HEK293 (cell line): ENCODE measurements around the gene ANO7.

Experiments used
- CTCF ChIA-PET: fragments of 350-600 bp; formaldehyde crosslinking; extraction: SDS; loops from one replicate; lab custom pipeline; 2021; ENCODE audit warnings: antibody characterized with exemption; lab: Yijun Ruan, JAX
- POLR2A ChIA-PET: fragments of 300-600 bp; formaldehyde crosslinking; extraction: SDS; loops from one replicate; lab custom pipeline; 2020; ENCODE audit warnings: antibody characterized with exemption, inconsistent platforms; lab: Yijun Ruan, JAX
- H3K27ac ChIP-seq: fragments of 200-500 bp; sonication (Bioruptor generic); 2 replicates; pipeline ENCODE4 v1.5.1; 2014; ENCODE audit warnings: low read depth, low read length, control low read depth, inconsistent platforms; ENCODE audit errors: extremely low read depth
- H3K36me3 ChIP-seq, 2 experiments: fragments of 200-500 bp in 1 of 2; sonication (Bioruptor generic) in 1 of 2; 1 replicate in 1 of 2; 2 replicates in 1 of 2; pipeline ENCODE4 v1.5.1; 2014 to 2017; ENCODE audit warnings: inconsistent platforms in 2 of 2, low read length in 2 of 2; ENCODE audit not compliant: control insufficient read depth in 2 of 2, insufficient read depth in 1 of 2
- H3K4me1 ChIP-seq: fragments of 200-500 bp; sonication (Bioruptor generic); 2 replicates; pipeline ENCODE4 v1.5.1; 2014; ENCODE audit warnings: mild to moderate bottlenecking, low read length, inconsistent platforms; ENCODE audit not compliant: control insufficient read depth, insufficient read depth
- H3K4me3 ChIP-seq: 2 replicates; pipeline ENCODE4 v1.5.1; 2011; ENCODE audit warnings: low read depth, mild to moderate bottlenecking, control low read depth, low read length, moderate library complexity
- H3K9me3 ChIP-seq: fragments of 200-500 bp; sonication (Bioruptor generic); 2 replicates; pipeline ENCODE4 v1.5.1; 2014; ENCODE audit warnings: low read depth, low read length, inconsistent platforms; ENCODE audit not compliant: control insufficient read depth, insufficient read depth
- MEIS1 ChIP-seq: sonication (generic); formaldehyde crosslinking; IDR thresholded peaks from 2 replicates; pipeline ENCODE4 v1.8.1; 2022; ENCODE audit warnings: missing genetic modification reagents, mild to moderate bottlenecking, borderline replicate concordance
- MZF1 ChIP-seq: fragments of 450-650 bp; formaldehyde crosslinking; IDR thresholded peaks from 2 replicates; pipeline ENCODE4 v1.5.1; 2017; ENCODE audit warnings: missing biosample characterization, missing genetic modification characterization, borderline replicate concordance
- SP3 ChIP-seq: fragments of 450-650 bp; formaldehyde crosslinking; IDR thresholded peaks from 2 replicates; pipeline ENCODE4 v1.5.1; 2016; ENCODE audit warnings: missing biosample characterization, missing genetic modification characterization
- ZBTB26 ChIP-seq: fragments of 450-650 bp; formaldehyde crosslinking; optimal IDR thresholded peaks from 2 replicates; pipeline ENCODE3; 2016; ENCODE audit warnings: missing biosample characterization, mild to moderate bottlenecking, missing genetic modification characterization
- ZFP3 ChIP-seq: fragments of 450-650 bp; formaldehyde crosslinking; IDR thresholded peaks from 2 replicates; pipeline ENCODE4 v1.5.1; 2016; ENCODE audit warnings: low read depth, missing biosample characterization, missing genetic modification characterization
- ZNF114 ChIP-seq: fragments of 450-650 bp; formaldehyde crosslinking; IDR thresholded peaks from 2 replicates; pipeline ENCODE4 v1.5.0; 2017; ENCODE audit warnings: missing biosample characterization, missing genetic modification characterization
- ZNF121 ChIP-seq: fragments of 450-650 bp; formaldehyde crosslinking; IDR thresholded peaks from 2 replicates; pipeline ENCODE4 v1.5.1; 2016; ENCODE audit warnings: missing biosample characterization, missing genetic modification characterization
- ZNF140 ChIP-seq: fragments of 450-650 bp; formaldehyde crosslinking; IDR thresholded peaks from 2 replicates; pipeline ENCODE4 v1.5.1; 2016; ENCODE audit warnings: missing biosample characterization, missing genetic modification characterization
- ZNF174 ChIP-seq: fragments of 450-650 bp; formaldehyde crosslinking; IDR thresholded peaks from 2 replicates; pipeline ENCODE4 v1.5.0; 2017; ENCODE audit warnings: missing biosample characterization, mild to moderate bottlenecking, missing genetic modification characterization
- ZNF280C ChIP-seq: fragments of 450-650 bp; formaldehyde crosslinking; IDR thresholded peaks from 2 replicates; pipeline ENCODE4 v1.5.1; 2016; ENCODE audit warnings: missing biosample characterization, missing genetic modification characterization
- ZNF350 ChIP-seq: fragments of 450-650 bp; formaldehyde crosslinking; IDR thresholded peaks from 2 replicates; pipeline ENCODE4 v1.5.0; 2017; ENCODE audit warnings: missing biosample characterization, mild to moderate bottlenecking, missing genetic modification characterization
- ZNF366 ChIP-seq: fragments of 450-650 bp; formaldehyde crosslinking; conservative IDR thresholded peaks from 2 replicates; pipeline ENCODE4 v1.5.1; 2016; ENCODE audit warnings: missing biosample characterization, missing genetic modification characterization
- ZNF426 ChIP-seq: fragments of 450-650 bp; formaldehyde crosslinking; IDR thresholded peaks from 2 replicates; pipeline ENCODE4 v1.5.1; 2017; ENCODE audit warnings: missing biosample characterization, missing genetic modification characterization, mild to moderate bottlenecking, inconsistent platforms, moderate library complexity
- ZNF473 ChIP-seq: fragments of 450-650 bp; formaldehyde crosslinking; IDR thresholded peaks from 2 replicates; pipeline ENCODE4 v1.5.1; 2017; ENCODE audit warnings: missing biosample characterization, missing genetic modification characterization
- ZNF544 ChIP-seq: fragments of 450-650 bp; formaldehyde crosslinking; IDR thresholded peaks from 2 replicates; pipeline ENCODE4 v1.5.0; 2017; ENCODE audit warnings: missing biosample characterization, missing genetic modification characterization
- ZNF629 ChIP-seq: fragments of 450-650 bp; formaldehyde crosslinking; IDR thresholded peaks from 2 replicates; pipeline ENCODE4 v1.5.1; 2017; ENCODE audit warnings: missing biosample characterization, missing genetic modification characterization
- ZNF777 ChIP-seq: fragments of 450-650 bp; formaldehyde crosslinking; IDR thresholded peaks from 2 replicates; pipeline ENCODE4 v1.5.1; 2017; ENCODE audit warnings: missing biosample characterization, missing genetic modification characterization, borderline replicate concordance
- TF ChIP-seq, protein P1 (sequence below): fragments of 450-650 bp; formaldehyde crosslinking; IDR thresholded peaks from 2 replicates; pipeline ENCODE4 v1.5.1; 2016; ENCODE audit warnings: missing biosample characterization, missing genetic modification characterization
- TF ChIP-seq, protein P2 (sequence below): fragments of 450-650 bp; formaldehyde crosslinking; IDR thresholded peaks from 2 replicates; pipeline ENCODE4 v1.5.1; 2016; ENCODE audit warnings: missing biosample characterization, missing genetic modification characterization

Gene ANO7

DNA sequence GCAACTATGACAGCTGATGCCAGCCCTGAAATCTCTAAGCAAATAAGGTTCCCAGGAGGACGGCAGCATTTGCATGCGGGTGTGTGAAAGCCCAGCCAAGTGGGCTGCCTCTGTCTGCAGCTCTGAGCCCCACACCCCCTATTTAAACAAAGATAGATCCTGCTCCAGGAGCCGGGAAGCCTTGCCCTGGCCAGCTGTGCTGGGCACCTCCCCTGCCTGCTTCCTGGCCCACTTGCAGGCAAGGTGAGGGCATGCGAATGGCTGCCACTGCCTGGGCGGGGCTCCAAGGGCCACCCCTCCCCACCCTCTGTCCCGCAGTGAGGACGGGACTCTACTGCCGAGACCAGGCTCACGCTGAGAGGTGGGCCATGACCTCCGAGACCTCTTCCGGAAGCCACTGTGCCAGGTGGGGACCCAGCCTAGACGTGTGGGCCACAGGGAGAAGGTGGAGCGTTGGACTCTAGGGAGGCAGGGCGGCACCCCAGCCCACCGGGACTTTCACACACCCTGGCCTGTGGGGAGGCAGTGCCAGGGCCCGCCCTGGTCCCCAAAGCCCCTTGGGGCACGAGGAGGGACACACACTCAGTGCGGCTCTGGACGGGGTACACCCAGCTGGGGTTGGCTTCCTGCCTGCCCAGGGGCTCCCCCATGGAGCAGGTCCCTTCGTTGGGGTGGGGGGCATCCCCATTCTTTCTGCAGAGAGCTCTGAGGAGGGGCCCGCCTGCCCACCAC lies at the start of gene ANO7 (continued):
- TF ChIP-seq ZNF174 (tag by site-specific recombination) (no peak), ZNF140 (no peak)

DNA sequence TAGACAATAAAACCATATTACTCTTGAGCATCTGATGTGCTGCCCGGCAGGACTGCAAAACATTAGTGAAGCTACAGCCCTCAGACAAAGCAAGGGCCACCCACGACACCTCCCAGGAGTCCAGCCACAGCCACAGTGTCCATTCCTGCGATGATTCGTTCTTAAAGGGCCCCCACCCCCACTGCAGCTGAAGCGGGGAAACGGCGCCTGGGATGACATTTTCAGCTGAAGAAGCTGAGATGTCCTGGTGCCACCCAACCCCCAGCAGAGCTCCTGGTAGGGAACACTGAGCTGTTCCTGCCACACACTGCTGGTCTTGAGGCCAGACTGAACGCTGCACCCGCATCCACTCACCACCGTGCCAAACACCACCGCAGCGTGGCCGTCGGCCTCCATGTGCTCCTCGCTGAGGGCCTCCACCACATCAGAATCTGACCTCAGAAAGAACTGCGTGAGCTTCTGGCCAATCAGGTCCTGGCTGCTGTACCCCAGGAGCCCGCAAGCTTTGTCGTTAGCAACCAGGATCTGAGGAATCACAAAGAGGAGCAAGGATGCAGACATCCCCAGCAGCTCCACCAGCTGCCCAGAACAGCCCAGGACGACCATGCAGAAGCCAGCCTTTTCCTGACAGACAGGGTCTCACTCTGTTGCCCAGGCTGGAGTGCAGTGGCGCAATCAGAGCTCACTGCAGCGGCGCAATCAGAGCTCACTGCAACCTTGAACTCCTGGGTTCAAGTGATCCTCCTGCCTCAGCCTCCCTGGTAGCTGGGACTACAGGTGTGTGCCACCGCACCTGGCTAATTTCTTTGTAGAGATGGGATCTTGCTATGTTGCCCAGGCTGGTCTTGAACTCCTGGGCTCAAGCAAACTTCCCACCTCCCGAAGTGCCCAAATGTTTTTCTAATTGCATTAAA lies 48.7 kb upstream of the ANO7 start:
- ChIA-PET POLR2A (no interaction called here), CTCF (no interaction called here)
- Histone ChIP-seq H3K9me3 (no peaks in the 10 kb centered on the region), H3K27ac (no peak overlapping the region), H3K4me3 (no peak overlapping the region), H3K4me1 (no peaks in the 10 kb centered on the region), H3K36me3 (peaks cover 0 to 81% of the 10 kb centered on the region in 2 experiments; a peak in 2 of 3 replicates)
- no peak for TF ChIP-seq ZBTB26 (tag by site-specific recombination)
- TF ChIP-seq ZNF121 (tag by site-specific recombination): peak; percentile 96

DNA sequence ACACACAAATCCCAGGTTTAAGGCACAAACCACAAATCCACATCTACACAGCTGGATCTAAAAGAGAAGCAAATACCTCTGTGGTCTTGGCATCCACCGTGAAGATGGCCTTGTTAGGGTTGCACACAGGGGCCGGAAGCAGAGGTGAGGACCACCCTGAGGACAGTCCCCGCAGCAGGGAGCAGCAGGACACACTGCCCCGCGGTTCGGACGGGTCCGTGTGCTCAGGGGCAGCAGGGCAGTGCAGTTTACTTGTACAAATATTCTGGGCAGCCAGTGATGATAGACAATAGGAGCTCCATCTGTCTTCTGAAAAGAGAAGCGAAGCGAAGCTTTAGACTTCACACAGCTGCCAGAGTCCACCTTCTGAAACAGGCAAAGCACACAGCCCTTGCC lies 48.0 kb upstream of the ANO7 start:
- H3K36me3 ChIP-seq: peaks cover 0 to 74% of the 10 kb centered on the region in 2 experiments; a peak in 2 of 3 replicates
- H3K4me1 ChIP-seq: no peaks in the 10 kb centered on the region
- H3K4me3 ChIP-seq: no peak overlapping the region
- ChIA-PET POLR2A (interaction anchor here (0.8 kb wide), 1 partner anchor 9 kb away, joined by 3 read pairs; the partner anchor contains the start of gene PASK), CTCF (no interaction called here)
- H3K9me3 ChIP-seq: no peaks in the 10 kb centered on the region
- TF ChIP-seq ZNF426 (tag by site-specific recombination) (no peak), ZNF473 (tag by site-specific recombination) (no peak), ZNF777 (tag by site-specific recombination) (no peak), ZNF280C (tag by site-specific recombination) (no peak), ZFP3 (tag by site-specific recombination) (no peak), ZNF544 (tag by site-specific recombination) (no peak), ZNF366 (tag by site-specific recombination) (no peak), ZNF114 (tag by site-specific recombination) (no peak)
- no peak overlapping the region for H3K27ac ChIP-seq

DNA sequence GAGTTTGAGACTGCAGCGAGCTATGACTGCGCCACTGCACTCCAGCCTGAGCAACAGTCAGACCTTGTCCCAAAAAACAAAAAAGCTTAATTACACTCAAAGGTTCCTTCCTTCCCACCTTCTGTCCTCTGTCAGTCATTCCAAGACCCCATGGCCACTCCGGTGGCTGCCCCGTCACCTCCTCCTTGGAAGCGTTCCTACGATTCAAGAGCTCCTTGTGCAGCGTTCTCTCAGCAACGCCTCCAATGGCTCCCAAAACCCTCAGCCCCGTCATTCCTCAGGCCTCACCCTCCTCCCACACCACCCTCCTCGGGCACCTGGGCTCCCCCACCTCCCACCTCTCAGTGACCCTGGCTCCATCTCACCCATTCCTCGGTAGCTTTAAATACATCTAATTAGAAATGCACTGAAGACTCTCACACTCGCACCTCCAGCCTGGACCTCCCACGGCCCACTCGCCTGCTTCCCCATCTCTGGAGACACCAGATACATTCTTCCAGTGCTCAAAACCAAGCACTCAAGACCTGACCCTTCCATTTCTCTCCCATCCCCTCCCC lies 47.2 kb upstream of the ANO7 start:
- ChIA-PET POLR2A (interaction anchor here (0.8 kb wide), 1 partner anchor 8 kb away, joined by 3 read pairs; the partner anchor contains the start of gene PASK), CTCF (no interaction called here)
- TF ChIP-seq MEIS1 (CRISPR knock-in tag) (no peak), ZNF350 (tag by site-specific recombination) (no peak), MZF1 (tag by site-specific recombination) (no peak), ZNF629 (no peak), SP3 (tag by site-specific recombination) (no peak)
- TF ChIP-seq, protein P1, sequence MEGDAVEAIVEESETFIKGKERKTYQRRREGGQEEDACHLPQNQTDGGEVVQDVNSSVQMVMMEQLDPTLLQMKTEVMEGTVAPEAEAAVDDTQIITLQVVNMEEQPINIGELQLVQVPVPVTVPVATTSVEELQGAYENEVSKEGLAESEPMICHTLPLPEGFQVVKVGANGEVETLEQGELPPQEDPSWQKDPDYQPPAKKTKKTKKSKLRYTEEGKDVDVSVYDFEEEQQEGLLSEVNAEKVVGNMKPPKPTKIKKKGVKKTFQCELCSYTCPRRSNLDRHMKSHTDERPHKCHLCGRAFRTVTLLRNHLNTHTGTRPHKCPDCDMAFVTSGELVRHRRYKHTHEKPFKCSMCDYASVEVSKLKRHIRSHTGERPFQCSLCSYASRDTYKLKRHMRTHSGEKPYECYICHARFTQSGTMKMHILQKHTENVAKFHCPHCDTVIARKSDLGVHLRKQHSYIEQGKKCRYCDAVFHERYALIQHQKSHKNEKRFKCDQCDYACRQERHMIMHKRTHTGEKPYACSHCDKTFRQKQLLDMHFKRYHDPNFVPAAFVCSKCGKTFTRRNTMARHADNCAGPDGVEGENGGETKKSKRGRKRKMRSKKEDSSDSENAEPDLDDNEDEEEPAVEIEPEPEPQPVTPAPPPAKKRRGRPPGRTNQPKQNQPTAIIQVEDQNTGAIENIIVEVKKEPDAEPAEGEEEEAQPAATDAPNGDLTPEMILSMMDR (tag by site-specific recombination): no peak
- TF ChIP-seq, protein P2, sequence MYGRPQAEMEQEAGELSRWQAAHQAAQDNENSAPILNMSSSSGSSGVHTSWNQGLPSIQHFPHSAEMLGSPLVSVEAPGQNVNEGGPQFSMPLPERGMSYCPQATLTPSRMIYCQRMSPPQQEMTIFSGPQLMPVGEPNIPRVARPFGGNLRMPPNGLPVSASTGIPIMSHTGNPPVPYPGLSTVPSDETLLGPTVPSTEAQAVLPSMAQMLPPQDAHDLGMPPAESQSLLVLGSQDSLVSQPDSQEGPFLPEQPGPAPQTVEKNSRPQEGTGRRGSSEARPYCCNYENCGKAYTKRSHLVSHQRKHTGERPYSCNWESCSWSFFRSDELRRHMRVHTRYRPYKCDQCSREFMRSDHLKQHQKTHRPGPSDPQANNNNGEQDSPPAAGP (tag by site-specific recombination): no peak

More for the DNA sequence above, 47.2 kb upstream of the ANO7 start:
- H3K4me3 ChIP-seq: no peak overlapping the region
- H3K4me1 ChIP-seq: no peaks in the 10 kb centered on the region
- no peaks in the 10 kb centered on the region for H3K9me3 ChIP-seq
- no peak overlapping the region for H3K27ac ChIP-seq
- peaks cover 0 to 66% of the 10 kb centered on the region in 2 experiments; a peak in 2 of 3 replicates for H3K36me3 ChIP-seq
